OCI-LY3 (cell line): Measurements from ENCODE around the gene RINL.

Source experiments
- H2AFZ ChIP-seq: fragments of 200-600, 300-600 bp; shearing (Covaris generic); 2 replicates; pipeline ENCODE4 v1.6.0; 2014; ENCODE audit warnings: antibody characterized with exemption, low read depth, low read length
- H3K27ac ChIP-seq: fragments of 200-600, 300-600 bp; sonication (generic); 2 replicates; pipeline ENCODE4 v1.5.1; 2014; ENCODE audit warnings: mild to moderate bottlenecking, low read length, moderate library complexity, mixed read lengths
- H3K27me3 ChIP-seq: fragments of 200-600, 300-600 bp; sonication (generic); 2 replicates; pipeline ENCODE4 v1.6.1; 2014; ENCODE audit warnings: low read depth, low read length, mixed read lengths
- H3K36me3 ChIP-seq: fragments of 200-600, 300-600 bp; sonication (generic); replicated peaks from 2 replicates; pipeline ENCODE3; 2014; ENCODE audit warnings: low read depth, low read length, mixed read lengths
- H3K4me1 ChIP-seq: fragments of 300-600, 200-600 bp; sonication (generic); 2 replicates; pipeline ENCODE4 v1.6.1; 2014; ENCODE audit warnings: low read length, mixed read lengths
- H3K4me2 ChIP-seq: fragments of 200-600, 300-600 bp; sonication (generic); 2 replicates; pipeline ENCODE4 v1.6.1; 2014; ENCODE audit warnings: low read length, mixed read lengths
- H3K4me3 ChIP-seq: fragments of 300-600, 200-600 bp; sonication (generic); 2 replicates; pipeline ENCODE4 v1.5.1; 2014; ENCODE audit warnings: antibody characterized with exemption, mild to moderate bottlenecking, low read length, moderate library complexity
- H3K79me2 ChIP-seq: fragments of 300-600, 200-600 bp; shearing (Covaris generic); 2 replicates; pipeline ENCODE4 v1.6.1; 2014; ENCODE audit warnings: mild to moderate bottlenecking, low read length, mixed read lengths
- H3K9ac ChIP-seq: fragments of 300-600, 200-600 bp; shearing (Covaris generic); 2 replicates; pipeline ENCODE4 v1.6.0; 2014; ENCODE audit warnings: mild to moderate bottlenecking, low read length, moderate library complexity
- H3K9me3 ChIP-seq: fragments of 200-600, 300-600 bp; shearing (Covaris generic); 2 replicates; pipeline ENCODE4 v1.6.1; 2014; ENCODE audit warnings: low read length, mixed read lengths; ENCODE audit not compliant: insufficient read depth
- H4K20me1 ChIP-seq: fragments of 200-600, 300-600 bp; sonication (generic); 2 replicates; pipeline ENCODE4 v1.6.1; 2016; ENCODE audit warnings: low read length, mixed read lengths; ENCODE audit not compliant: insufficient read depth
- EZH2phosphoT487 ChIP-seq: fragments of 200-600 bp; shearing (Covaris generic); IDR thresholded peaks from 2 replicates; pipeline ENCODE4 v1.6.1; 2018; ENCODE audit warnings: antibody characterized with exemption, mixed run types, low read depth
- TF ChIP-seq, protein P1 (sequence below): fragments of 200-600, 300-600 bp; sonication (generic); IDR thresholded peaks from 2 replicates; pipeline ENCODE4 v1.5.1; 2014; ENCODE audit warnings: antibody characterized with exemption, low read length, low read depth

Gene RINL

DNA sequence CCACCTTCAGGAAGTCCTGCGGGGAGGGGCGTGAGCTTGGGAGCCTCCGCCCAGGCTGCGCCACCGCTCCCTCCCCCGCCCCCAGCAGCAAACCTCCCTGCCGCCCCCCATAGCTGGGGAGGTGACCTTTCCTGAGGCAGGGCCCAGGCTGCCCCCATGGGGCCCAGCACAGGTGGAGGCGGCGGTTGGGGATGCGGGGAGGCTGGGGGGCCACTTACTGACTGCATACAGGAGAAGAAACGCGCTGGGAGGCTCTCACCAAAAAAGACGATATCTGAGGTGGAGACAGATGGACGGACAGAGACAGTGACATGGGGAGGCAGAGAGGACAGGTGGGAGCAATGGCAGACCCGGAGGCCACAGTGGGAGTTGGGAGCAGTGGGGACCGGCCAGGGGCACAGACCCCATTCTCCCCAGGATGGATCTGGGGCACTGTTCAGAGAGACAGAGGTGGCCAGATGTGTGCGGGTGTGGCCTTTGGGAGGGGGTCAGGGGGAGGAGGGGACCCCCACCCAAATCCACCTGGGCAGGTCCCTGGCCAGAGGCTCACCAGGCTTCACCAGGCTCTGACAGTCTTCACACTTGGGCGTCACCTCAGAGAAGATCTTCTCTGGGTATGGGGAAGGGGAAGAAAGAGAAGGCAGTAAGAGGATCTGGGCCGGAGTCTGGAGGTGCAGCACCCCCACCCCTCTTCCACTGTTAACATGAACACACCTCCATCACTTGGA lies 3.0 kb upstream of the RINL start:
- no peaks in the 10 kb centered on the region for H3K27me3 ChIP-seq
- TF ChIP-seq, protein P1, sequence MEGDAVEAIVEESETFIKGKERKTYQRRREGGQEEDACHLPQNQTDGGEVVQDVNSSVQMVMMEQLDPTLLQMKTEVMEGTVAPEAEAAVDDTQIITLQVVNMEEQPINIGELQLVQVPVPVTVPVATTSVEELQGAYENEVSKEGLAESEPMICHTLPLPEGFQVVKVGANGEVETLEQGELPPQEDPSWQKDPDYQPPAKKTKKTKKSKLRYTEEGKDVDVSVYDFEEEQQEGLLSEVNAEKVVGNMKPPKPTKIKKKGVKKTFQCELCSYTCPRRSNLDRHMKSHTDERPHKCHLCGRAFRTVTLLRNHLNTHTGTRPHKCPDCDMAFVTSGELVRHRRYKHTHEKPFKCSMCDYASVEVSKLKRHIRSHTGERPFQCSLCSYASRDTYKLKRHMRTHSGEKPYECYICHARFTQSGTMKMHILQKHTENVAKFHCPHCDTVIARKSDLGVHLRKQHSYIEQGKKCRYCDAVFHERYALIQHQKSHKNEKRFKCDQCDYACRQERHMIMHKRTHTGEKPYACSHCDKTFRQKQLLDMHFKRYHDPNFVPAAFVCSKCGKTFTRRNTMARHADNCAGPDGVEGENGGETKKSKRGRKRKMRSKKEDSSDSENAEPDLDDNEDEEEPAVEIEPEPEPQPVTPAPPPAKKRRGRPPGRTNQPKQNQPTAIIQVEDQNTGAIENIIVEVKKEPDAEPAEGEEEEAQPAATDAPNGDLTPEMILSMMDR, result no peak
- no peak for TF ChIP-seq EZH2phosphoT487
- H3K4me1 ChIP-seq, result peaks cover 24% of the 10 kb centered on the region
- no peaks in the 10 kb centered on the region for H3K9me3 ChIP-seq
- H2AFZ ChIP-seq, result no peak overlapping the region
- H3K36me3 ChIP-seq, result no peaks in the 10 kb centered on the region
- no peak overlapping the region for H3K9ac ChIP-seq
- no peak overlapping the region for H3K4me2 ChIP-seq
- H3K27ac ChIP-seq, result no peak overlapping the region
- H3K79me2 ChIP-seq, result no peaks in the 10 kb centered on the region
- no peaks in the 10 kb centered on the region for H4K20me1 ChIP-seq
- H3K4me3 ChIP-seq, result no peak overlapping the region

DNA sequence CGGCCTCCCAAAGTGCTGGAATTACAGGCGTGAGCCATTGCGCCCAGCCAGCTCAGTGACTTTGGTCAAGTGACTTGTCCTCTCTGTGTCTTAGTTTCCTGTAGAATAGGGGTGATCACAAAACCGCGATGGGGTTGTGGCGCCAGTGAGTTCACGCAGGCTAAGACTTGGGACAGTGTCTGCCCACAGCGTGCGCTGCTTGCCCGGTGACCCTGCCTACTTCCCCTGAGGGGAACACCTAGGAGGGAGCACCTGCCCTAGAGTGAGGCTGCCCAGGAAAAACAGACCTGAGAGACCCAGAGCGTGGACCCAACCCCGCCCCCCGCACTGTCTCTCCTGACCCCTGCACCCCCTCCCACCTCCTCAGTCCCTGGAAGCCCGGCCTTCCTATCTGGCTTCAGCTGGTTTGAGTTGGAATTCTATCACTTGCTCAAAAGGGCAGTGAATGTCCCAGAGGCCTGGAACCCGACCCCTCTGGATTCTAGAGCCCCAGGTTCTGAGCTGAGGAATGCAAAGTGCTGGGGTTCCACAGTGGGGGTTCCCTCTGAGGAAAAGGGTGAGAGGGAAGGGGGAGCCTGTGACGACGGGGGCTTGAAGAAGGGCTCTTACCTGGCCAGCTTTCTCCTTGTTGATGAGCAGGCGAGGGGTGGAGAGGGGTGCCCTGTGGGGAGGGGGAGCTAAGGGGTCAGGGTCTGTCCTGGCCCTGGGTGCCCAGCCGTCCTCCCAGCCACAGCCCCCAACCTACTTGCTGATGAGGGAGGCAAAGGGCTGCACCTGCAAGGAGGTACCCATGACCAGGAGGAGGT lies 2.2 kb upstream of the RINL start:
- Histone ChIP-seq H2AFZ (no peak overlapping the region), H3K4me3 (no peak overlapping the region), H3K4me2 (no peak overlapping the region), H4K20me1 (no peaks in the 10 kb centered on the region), H3K27me3 (no peaks in the 10 kb centered on the region), H3K79me2 (no peaks in the 10 kb centered on the region), H3K27ac (no peak overlapping the region), H3K9ac (no peak overlapping the region), H3K4me1 (peaks cover 24% of the 10 kb centered on the region), H3K9me3 (no peaks in the 10 kb centered on the region), H3K36me3 (no peaks in the 10 kb centered on the region)
- no peak for TF ChIP-seq EZH2phosphoT487
- TF ChIP-seq, protein P1, result no peak

GRCh38 chr19:38879400-38879751 lies 1.3 kb upstream of the RINL start:
- TF ChIP-seq EZH2phosphoT487, result no peak
- TF ChIP-seq, protein P1, result no peak
- Histone ChIP-seq H3K27ac (peak overlapping the region; percentile 84; the same call in 1 of the 2 replicates), H3K4me2 (peak overlapping the region; percentile 95; the same call in 1 of the 2 replicates)

More at GRCh38 chr19:38879400-38879751, 1.3 kb upstream of the RINL start:
- peaks cover 24% of the 10 kb centered on the region for H3K4me1 ChIP-seq
- H3K9ac ChIP-seq, result no peak overlapping the region
- no peak overlapping the region for H3K4me3 ChIP-seq
- H4K20me1 ChIP-seq, result no peaks in the 10 kb centered on the region
- no peaks in the 10 kb centered on the region for H3K79me2 ChIP-seq
- no peaks in the 10 kb centered on the region for H3K9me3 ChIP-seq
- no peaks in the 10 kb centered on the region for H3K36me3 ChIP-seq
- H2AFZ ChIP-seq, result no peak overlapping the region
- H3K27me3 ChIP-seq, result no peaks in the 10 kb centered on the region
